HG03378 (cell line): ENCODE data around the gene PGPEP1.
"Not testable (repeated sequence)": the region's sequence is repeated elsewhere in the genome, so short reads cannot be mapped to it uniquely, and the experiment has no call there.

Experiments
- ATAC-seq: cut with Tn5 transposase; IDR thresholded peaks from one replicate; pipeline ENCODE4 v1.9.1; 2021; ENCODE audit warnings: mild to moderate bottlenecking, moderate library complexity; ENCODE audit not compliant: unreplicated experiment

The PGPEP1 gene

GRCh38 chr19:18363787-18364186, 23.4 kb downstream of the PGPEP1 start:
- no peak for ATAC-seq

- not testable (repeated sequence) for ATAC-seq
Measured at GRCh38 chr19:18364277-18364825, 24.0 kb downstream of the PGPEP1 start.

GRCh38 chr19:18364826-18365528, 24.6 kb downstream of the PGPEP1 start:
- no peak for ATAC-seq

GRCh38 chr19:18366021-18366435, 25.6 kb downstream of the PGPEP1 start:
- ATAC-seq: no peak

- ATAC-seq: no peak
Measured at GRCh38 chr19:18368504-18369222, 28.3 kb downstream of the PGPEP1 start.

- ATAC-seq: no peak
Measured at GRCh38 chr19:18373407-18373891, 33.1 kb downstream of the PGPEP1 start.

GRCh38 chr19:18373892-18374629, 33.7 kb downstream of the PGPEP1 start:
- peak; percentile 74 for ATAC-seq

- ATAC-seq: no peak
Measured at GRCh38 chr19:18377026-18377425, 36.6 kb downstream of the PGPEP1 start.

- no peak for ATAC-seq
Measured at GRCh38 chr19:18379803-18380747, 39.7 kb downstream of the PGPEP1 start.

- ATAC-seq: no peak
Measured at GRCh38 chr19:18380843-18381242, 40.4 kb downstream of the PGPEP1 start.

GRCh38 chr19:18383622-18384021, 43.2 kb downstream of the PGPEP1 start:
- ATAC-seq: not testable (repeated sequence)

GRCh38 chr19:18384775-18385174, 44.4 kb downstream of the PGPEP1 start:
- ATAC-seq: no peak

- no peak for ATAC-seq
Measured at GRCh38 chr19:18385359-18385674, 44.9 kb downstream of the PGPEP1 start.

GRCh38 chr19:18385675-18386542, 45.5 kb downstream of the PGPEP1 start, which contains the start of gene GDF15:
Gene GDF15 (plus strand): TSS chr19:18386158. CDS start chr19:18386190, 32 bp downstream.
- no peak for ATAC-seq

GRCh38 chr19:18386543-18387271, 46.3 kb downstream of the PGPEP1 start:
- no peak for ATAC-seq

GRCh38 chr19:18388100-18388959, 47.9 kb downstream of the PGPEP1 start:
- ATAC-seq: peak; percentile 58

GRCh38 chr19:18388960-18389725, 48.7 kb downstream of the PGPEP1 start:
- ATAC-seq: no peak
